GM12878 (cell line): ENCODE results near the gene UBE3C. TPM values are rescaled to one million over a fixed set of nuclear protein-coding genes. Genes with fewer than 3 reads are reported as not detected.

Experiments used
- ATAC-seq: fragments of 200-7000 bp; cut with Tn5 transposase; 3 replicates; pipeline ENCODE4 v1.9.1; 2020; ENCODE audit warnings: mild to moderate bottlenecking, moderate library complexity
- BruUV-seq: library from RNA; stranded (reverse); fragments of 400-500 nt; replicated peaks from 2 replicates; lab custom pipeline; 2021; lab: Mats Ljungman, UMichigan
- CTCF ChIA-PET: fragments of 300-600 bp; sonication (Branson Sonifier 250); formaldehyde crosslinking; extraction: SDS; loops from one replicate; lab custom pipeline; 2021; ENCODE audit warnings: inconsistent platforms; lab: Yijun Ruan, JAX
- POLR2A ChIA-PET: fragments of 350-600 bp; formaldehyde crosslinking; extraction: SDS; loops from one replicate; lab custom pipeline; 2021; ENCODE audit warnings: inconsistent platforms; lab: Charles Lee
- RAD21 ChIA-PET: fragments of 300-600 bp; sonication (Branson Sonifier 250); formaldehyde crosslinking; loops from one replicate; lab custom pipeline; 2023; ENCODE audit warnings: antibody characterized with exemption; ENCODE audit not compliant: unreplicated experiment; lab: Charles Lee
- SMC1A ChIA-PET: fragments of 300-600 bp; sonication (Branson Sonifier 250); formaldehyde crosslinking; loops from one replicate; lab custom pipeline; 2023; ENCODE audit not compliant: unreplicated experiment, uncharacterized antibody; lab: Charles Lee
- DNase-seq: peaks from one replicate; pipeline ENCODE4 v3.0.0-alpha.2; 2011; ENCODE audit warnings: low read depth, low spot score
- FAIRE-seq: peaks from 3 replicates; lab custom pipeline; 2011; peaks lifted over from hg19 to GRCh38; lab: Jason Lieb, UNC
- H2AFZ ChIP-seq: 2 replicates; pipeline ENCODE4 v1.6.0; 2011; ENCODE audit warnings: low read depth, low read length, control low read depth; ENCODE audit not compliant: control insufficient read depth
- H3K27ac ChIP-seq: 2 replicates; pipeline ENCODE4 v1.5.1; 2011; ENCODE audit warnings: control low read depth; ENCODE audit not compliant: control insufficient read depth, insufficient read depth
- H3K27me3 ChIP-seq, 2 experiments: replicated peaks in 1 of 2; 2 replicates each; pipeline versions ENCODE4 v1.6.0 to v1.6.1; 2011; ENCODE audit warnings: low read length in 1 of 2; ENCODE audit not compliant: control insufficient read depth in 2 of 2, insufficient read depth in 2 of 2
- H3K36me3 ChIP-seq, 2 experiments: 2 replicates each; pipeline ENCODE4 v1.5.1; 2011; ENCODE audit warnings: low read length in 1 of 2; ENCODE audit not compliant: control insufficient read depth in 2 of 2, insufficient read depth in 2 of 2
- H3K4me1 ChIP-seq: 2 replicates; pipeline ENCODE4 v1.6.1; 2011; ENCODE audit warnings: mild to moderate bottlenecking, low read length, moderate library complexity, mixed read lengths; ENCODE audit not compliant: control insufficient read depth, insufficient read depth
- H3K4me2 ChIP-seq: 2 replicates; pipeline ENCODE4 v1.6.0; 2011; ENCODE audit warnings: control low read depth; ENCODE audit not compliant: control insufficient read depth, insufficient read depth
- H3K4me3 ChIP-seq: fragments of 200-600 bp; sonication (generic); 2 replicates; pipeline ENCODE4 v1.5.1; 2016
- H3K79me2 ChIP-seq: 2 replicates; pipeline ENCODE4 v1.6.0; 2011; ENCODE audit warnings: low read length; ENCODE audit not compliant: control insufficient read depth, insufficient read depth
- H3K9ac ChIP-seq: 2 replicates; pipeline ENCODE4 v1.8.0; 2011; ENCODE audit warnings: low read length, control low read depth, mixed read lengths; ENCODE audit not compliant: control insufficient read depth, insufficient read depth
- H3K9me3 ChIP-seq: replicated peaks from 3 replicates; pipeline ENCODE4 v1.5.1; 2011; ENCODE audit warnings: mild to moderate bottlenecking, low read length; ENCODE audit not compliant: control insufficient read depth, insufficient read depth
- H4K20me1 ChIP-seq: 2 replicates; pipeline ENCODE4 v1.6.0; 2011; ENCODE audit not compliant: control insufficient read depth, insufficient read depth
- CBFB ChIP-seq: IDR thresholded peaks from 2 replicates; pipeline ENCODE4 v1.6.1; 2016; ENCODE audit warnings: antibody characterized with exemption, low read depth
- CBX3 ChIP-seq: fragments of 200-600 bp; sonication (generic); IDR thresholded peaks from 2 replicates; pipeline ENCODE4 v1.6.1; 2016; ENCODE audit warnings: low read depth, borderline replicate concordance
- CUX1 ChIP-seq: IDR thresholded peaks from 2 replicates; pipeline ENCODE4 v1.6.1; 2012; ENCODE audit warnings: improper control_type of control experiment, low read depth, low read length; ENCODE audit not compliant: insufficient replicate concordance
- KAT2A ChIP-seq: conservative IDR thresholded peaks from 2 replicates; pipeline ENCODE4 v1.6.1; 2011; ENCODE audit warnings: low read depth, low read length; ENCODE audit not compliant: control insufficient read depth
- WRNIP1 ChIP-seq: IDR thresholded peaks from 2 replicates; pipeline ENCODE4 v1.6.1; 2011; ENCODE audit warnings: low read depth, low read length, improper control_type of control experiment, borderline replicate concordance
- ZBTB11 ChIP-seq: fragments of 450-650 bp; formaldehyde crosslinking; IDR thresholded peaks from 2 replicates; pipeline ENCODE4 v1.5.0; 2022; ENCODE audit warnings: mild to moderate bottlenecking, missing genetic modification characterization
- WGBS: methylation state at CpG from one replicate; pipeline ENCODE4 v1.1.6; 2016; ENCODE audit warnings: low lambda C conversion rate; ENCODE audit not compliant: insufficient replicate concordance, insufficient coverage; ENCODE audit errors: missing lambda C conversion rate; 5-methylcytosine and 5-hydroxymethylcytosine counted together
- in situ Hi-C: fragments of 300-500 bp; cut with MboI; formaldehyde crosslinking; loops from 9 replicates; pipeline ENCODE4 v1.14.3; 2018; ENCODE audit warnings: mixed read lengths
- intact Hi-C: fragments of 100-400 bp; cut with micrococcal nuclease; formaldehyde crosslinking; loops from one replicate; pipeline ENCODE4 v1.14.2; 2022; ENCODE audit not compliant: unreplicated experiment
- polyA plus RNA-seq, 11 experiments: library from polyadenylated mRNA; depleted of rRNA in 4 of 11; unstranded in 6 of 11; stranded (reverse) in 5 of 11; fragments of >200 nt; fragmentation: Nextera tagmentation in 4 of 11; fragmentation: Illumina TruSeq in 1 of 11; extraction: Ambion mirVana in 4 of 11; extraction: Trizol in 1 of 11; gene quantifications; 1 replicate in 1 of 11; 2 replicates in 10 of 11; pipeline versions ENCODE4 v1.2.1 to v1.2.3, GENCODE V29; 2011 to 2016; ENCODE audit warnings: inconsistent platforms in 2 of 11, missing spikeins in 2 of 11, low read depth in 1 of 11
- total RNA-seq, 4 experiments: library from RNA; depleted of rRNA in 3 of 4; stranded (reverse); fragments of >200 nt in 3 of 4; fragmentation: Illumina TruSeq in 1 of 4; extraction: Trizol in 1 of 4; gene quantifications; 2 replicates each; pipeline versions ENCODE4 v1.2.1 to v1.2.3, GENCODE V29; 2013 to 2021
- TF ChIP-seq, protein P1 (sequence below): IDR thresholded peaks from 2 replicates; pipeline ENCODE4 v1.6.1; 2011; ENCODE audit warnings: low read depth, low read length, improper control_type of control experiment, borderline replicate concordance

Gene UBE3C
- total and polyA plus RNA-seq, 10 of the 15 experiments (the other 5 are each of a cell fraction or from before 2014, with no cell fraction given), result 7.9 to 65.9 (median 45.2) TPM

DNA sequence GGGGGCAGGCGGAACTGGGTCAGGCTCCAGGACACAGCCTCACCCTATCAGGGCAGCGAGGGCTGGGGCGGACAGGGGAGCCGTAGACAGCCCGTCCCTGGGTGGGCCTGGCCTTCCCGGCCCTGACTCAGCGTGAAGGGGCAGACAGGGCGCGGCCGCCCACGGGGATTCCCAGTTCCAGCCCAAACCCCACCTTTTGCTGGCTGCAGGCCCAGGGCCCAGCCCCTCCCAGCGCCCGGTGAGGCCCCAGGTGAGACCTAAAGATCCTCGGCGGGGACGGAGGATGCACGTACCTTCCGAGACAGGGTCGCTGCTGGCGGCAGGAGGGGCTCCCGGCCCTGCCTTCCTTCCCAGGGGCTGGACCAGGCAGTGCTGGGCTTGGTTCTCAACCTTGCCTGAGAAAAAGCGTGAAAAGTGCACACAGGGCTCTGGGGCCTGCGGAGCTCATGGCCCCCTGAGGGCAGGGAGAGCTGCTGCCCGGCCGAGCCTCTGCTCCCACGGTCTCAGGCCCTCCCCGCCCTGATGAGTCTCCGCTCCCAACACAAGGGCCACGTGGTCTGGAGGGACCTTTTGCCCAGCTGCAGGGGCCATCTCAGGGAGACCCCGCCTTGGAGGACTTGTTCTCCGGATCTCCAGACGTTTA is 154.2 kb downstream of the UBE3C start:
- no peak overlapping the region for H2AFZ ChIP-seq
- H3K9ac ChIP-seq, result no peak overlapping the region
- BruUV-seq, result no TSS peak

GRCh38 chr7:157293413-157293788 is 154.7 kb downstream of the UBE3C start:
- in situ Hi-C loops (no loop called here), intact Hi-C loops (no loop called here)
- no peak for DNase-seq
- Histone ChIP-seq H3K27me3 (no peaks in the 10 kb centered on the region), H3K9ac (no peak overlapping the region), H3K4me3 (no peak overlapping the region), H4K20me1 (no peaks in the 10 kb centered on the region), H3K36me3 (no peaks in the 10 kb centered on the region), H3K4me2 (no peak overlapping the region), H3K27ac (no peak overlapping the region), H3K79me2 (no peaks in the 10 kb centered on the region), H3K4me1 (no peaks in the 10 kb centered on the region), H2AFZ (no peak overlapping the region), H3K9me3 (no peaks in the 10 kb centered on the region; the same call in 2 of the 3 replicates)
- no peak for FAIRE-seq
- WGBS, result 74% methylated on average over 10 of the region's 13 CpGs
- no peak for ATAC-seq
- no TSS peak for BruUV-seq
- CTCF ChIA-PET, result no interaction called here
- POLR2A ChIA-PET, result no interaction called here
- RAD21 ChIA-PET, result no interaction called here
- SMC1A ChIA-PET, result no interaction called here
- TF ChIP-seq WRNIP1 (no peak), CUX1 (no peak), CBFB (no peak), CBX3 (no peak), ZBTB11 (CRISPR knock-in tag) (no peak)
- TF ChIP-seq, protein P1, sequence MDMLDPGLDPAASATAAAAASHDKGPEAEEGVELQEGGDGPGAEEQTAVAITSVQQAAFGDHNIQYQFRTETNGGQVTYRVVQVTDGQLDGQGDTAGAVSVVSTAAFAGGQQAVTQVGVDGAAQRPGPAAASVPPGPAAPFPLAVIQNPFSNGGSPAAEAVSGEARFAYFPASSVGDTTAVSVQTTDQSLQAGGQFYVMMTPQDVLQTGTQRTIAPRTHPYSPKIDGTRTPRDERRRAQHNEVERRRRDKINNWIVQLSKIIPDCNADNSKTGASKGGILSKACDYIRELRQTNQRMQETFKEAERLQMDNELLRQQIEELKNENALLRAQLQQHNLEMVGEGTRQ, result no peak

More for the DNA sequence above, 154.2 kb downstream of the UBE3C start:
- Histone ChIP-seq H3K9me3 (no peaks in the 10 kb centered on the region; the same call in 2 of the 3 replicates), H3K4me1 (no peaks in the 10 kb centered on the region), H3K27me3 (no peaks in the 10 kb centered on the region), H3K4me3 (no peak overlapping the region), H3K79me2 (no peaks in the 10 kb centered on the region), H3K4me2 (no peak overlapping the region), H4K20me1 (no peaks in the 10 kb centered on the region), H3K27ac (no peak overlapping the region), H3K36me3 (no peaks in the 10 kb centered on the region)
- TF ChIP-seq KAT2A, result no peak
- WGBS, result 68% methylated on average over 32 of the region's 32 CpGs
- ChIA-PET CTCF (no interaction called here), SMC1A (no interaction called here), POLR2A (no interaction called here), RAD21 (no interaction called here)
- intact Hi-C loops (no loop called here), in situ Hi-C loops (no loop called here)
- ATAC-seq, result no peak
- no peak for DNase-seq
- FAIRE-seq, result no peak
